Measurements from ENCODE around the gene FALEC. TPM values are rescaled to one million over a fixed set of nuclear protein-coding genes. Genes with fewer than 3 reads are reported as not detected.

The FALEC gene
- polyA plus RNA-seq, 1 experiment: not detected

GRCh38 chr1:150479927-150480352 is 35.6 kb upstream of the FALEC start:
- ChIA-PET CTCF (no interaction called here), POLR2A (no interaction called here)
- no peak for TF ChIP-seq CTCF (IDR thresholded peaks at IDR 0.05; ENCODE audit: insufficient read depth, low read depth, low read length)
- H3K36me3 ChIP-seq (ENCODE audit: control insufficient read depth, insufficient read depth, low read length): no peaks in the 10 kb centered on the region
- H3K27me3 ChIP-seq (ENCODE audit: control insufficient read depth, insufficient read depth, low read length): no peaks in the 10 kb centered on the region
- no peak for DNase-seq (ENCODE audit: low read depth)
- H3K4me3 ChIP-seq (ENCODE audit: low read depth, low read length): no peak overlapping the region

- no peaks in the 10 kb centered on the region for H3K36me3 ChIP-seq (ENCODE audit: control insufficient read depth, insufficient read depth, low read length)
- no peak overlapping the region for H3K4me3 ChIP-seq (ENCODE audit: low read depth, low read length)
- no peak for DNase-seq (ENCODE audit: low read depth)
- H3K27me3 ChIP-seq (ENCODE audit: control insufficient read depth, insufficient read depth, low read length): no peaks in the 10 kb centered on the region
- POLR2A ChIA-PET: no interaction called here
- no peak for TF ChIP-seq CTCF (IDR thresholded peaks at IDR 0.05; ENCODE audit: insufficient read depth, low read depth, low read length)
- CTCF ChIA-PET: interaction anchor here (0.9 to 4.1 kb wide), 6 partner anchors 10 to 328 kb away, joined by 3 to 23 read pairs (median 4); no protein-coding TSS in a partner anchor
Measured at GRCh38 chr1:150484431-150484830, 31.1 kb upstream of the FALEC start.

GRCh38 chr1:150484861-150485260 is 30.7 kb upstream of the FALEC start:
- ChIA-PET CTCF (interaction anchor here (0.9 to 4.1 kb wide), 5 partner anchors 10 to 327 kb away, joined by 3 to 23 read pairs (median 4); no protein-coding TSS in a partner anchor), POLR2A (no interaction called here)
- peak; percentile 43; the same call in 1 of the 2 replicates for TF ChIP-seq CTCF (IDR thresholded peaks at IDR 0.05; ENCODE audit: insufficient read depth, low read depth, low read length)
- no peak overlapping the region for H3K4me3 ChIP-seq (ENCODE audit: low read depth, low read length)
- H3K27me3 ChIP-seq (ENCODE audit: control insufficient read depth, insufficient read depth, low read length): no peaks in the 10 kb centered on the region
- no peaks in the 10 kb centered on the region for H3K36me3 ChIP-seq (ENCODE audit: control insufficient read depth, insufficient read depth, low read length)
- no peak for DNase-seq (ENCODE audit: low read depth)

GRCh38 chr1:150486966-150487762 is 28.4 kb upstream of the FALEC start, which contains the start of gene TARS2:
TSS of gene TARS2 (plus strand) at chr1:150487419. CDS start at chr1:150487451, 32 bp downstream.
- Histone ChIP-seq H3K27me3 (ENCODE audit: control insufficient read depth, insufficient read depth, low read length) (no peaks in the 10 kb centered on the region), H3K4me3 (ENCODE audit: low read depth, low read length) (peak within 1 kb of the TSS; percentile 71), H3K36me3 (ENCODE audit: control insufficient read depth, insufficient read depth, low read length) (peaks cover 3% of the 10 kb centered on the region)
- 0 out of 2 replicates have a peak, but pooled peaks have one; percentile 16 for TF ChIP-seq CTCF (IDR thresholded peaks at IDR 0.05; ENCODE audit: insufficient read depth, low read depth, low read length)
- DNase-seq (ENCODE audit: low read depth): peak; percentile 90
- CTCF ChIA-PET: interaction anchor here (0.6 to 4.1 kb wide), 5 partner anchors 28 to 361 kb away, joined by 3 to 23 read pairs (median 3); partner anchors contain the start of gene FALEC
- POLR2A ChIA-PET: no interaction called here

- POLR2A ChIA-PET: no interaction called here
- Histone ChIP-seq H3K4me3 (ENCODE audit: low read depth, low read length) (peak overlapping the region; percentile 71), H3K36me3 (ENCODE audit: control insufficient read depth, insufficient read depth, low read length) (peaks cover 5% of the 10 kb centered on the region), H3K27me3 (ENCODE audit: control insufficient read depth, insufficient read depth, low read length) (no peaks in the 10 kb centered on the region)
- CTCF ChIA-PET: interaction anchor here (1.1 to 4.1 kb wide), 2 partner anchors 28 to 72 kb away, joined by 3 to 23 read pairs; partner anchors contain the start of gene FALEC
- no peak for TF ChIP-seq CTCF (IDR thresholded peaks at IDR 0.05; ENCODE audit: insufficient read depth, low read depth, low read length)
- DNase-seq (ENCODE audit: low read depth): no peak
Measured at GRCh38 chr1:150487763-150488115, 27.8 kb upstream of the FALEC start.

Measured in BJ (cell line).